Anterior cingulate cortex (tissue), 58 donors: ENCODE results near the gene IL1A.

Experiments used
- DNase-seq, 58 donors: peaks; one replicate each; lab custom pipeline; 2025; lab: John Stamatoyannopoulos, UW

Gene IL1A

GRCh38 chr2:112819081-112819480 lies 34.8 kb upstream of the IL1A start:
- no peak for DNase-seq

GRCh38 chr2:112818094-112818902 lies 34.0 kb upstream of the IL1A start:
- no peak for DNase-seq

- DNase-seq, result no peak
Measured at GRCh38 chr2:112817082-112817689, 32.9 kb upstream of the IL1A start.

GRCh38 chr2:112814278-112814677 lies 30.0 kb upstream of the IL1A start:
- no peak for DNase-seq

- DNase-seq, result no peak
Measured at GRCh38 chr2:112813280-112813966, 29.1 kb upstream of the IL1A start.

DNA sequence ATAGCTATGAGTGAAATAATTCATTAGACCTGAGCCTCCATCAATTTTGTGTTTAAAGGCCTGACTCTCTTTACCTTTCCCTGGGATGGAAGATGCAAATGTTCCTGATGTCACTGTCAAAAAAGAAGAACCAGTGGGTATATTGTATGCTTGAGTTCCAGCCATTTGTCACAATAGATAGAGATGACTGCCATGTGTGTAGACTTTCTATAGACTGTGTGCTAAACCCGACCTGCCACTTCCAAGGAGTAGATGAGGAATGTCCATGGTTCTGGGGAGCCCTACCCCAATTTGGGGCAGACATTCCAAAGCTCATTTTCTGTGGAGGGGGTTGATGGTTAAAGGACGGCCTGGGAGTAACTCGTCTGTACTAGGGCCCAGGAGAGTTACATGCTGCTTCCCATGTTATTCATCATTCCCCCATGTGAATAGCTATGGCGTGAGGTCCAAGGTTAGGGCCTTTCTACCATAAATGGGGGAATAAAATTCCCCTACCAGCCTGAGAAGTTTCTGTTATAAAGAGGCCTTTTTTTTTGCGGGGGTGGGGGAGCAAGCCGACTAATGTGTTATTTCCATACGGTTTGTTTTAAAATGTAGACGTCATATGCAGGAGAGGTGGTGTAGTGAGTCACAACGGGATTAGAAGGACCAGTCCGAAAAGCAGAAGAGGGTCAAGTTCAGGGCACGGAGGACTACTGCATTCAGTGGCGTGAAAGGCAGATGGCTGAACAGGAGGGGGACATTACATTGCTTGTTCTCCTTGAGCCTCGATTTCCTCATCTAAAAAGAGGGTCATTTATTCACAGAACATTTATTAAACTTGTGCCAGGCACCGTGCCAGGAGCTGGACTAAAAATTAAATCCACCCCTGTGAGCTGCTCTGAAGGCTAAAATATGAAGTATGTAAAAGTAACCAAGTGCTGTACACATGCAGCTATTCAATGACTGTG lies 28.3 kb upstream of the IL1A start:
- DNase-seq, result no peak

DNA sequence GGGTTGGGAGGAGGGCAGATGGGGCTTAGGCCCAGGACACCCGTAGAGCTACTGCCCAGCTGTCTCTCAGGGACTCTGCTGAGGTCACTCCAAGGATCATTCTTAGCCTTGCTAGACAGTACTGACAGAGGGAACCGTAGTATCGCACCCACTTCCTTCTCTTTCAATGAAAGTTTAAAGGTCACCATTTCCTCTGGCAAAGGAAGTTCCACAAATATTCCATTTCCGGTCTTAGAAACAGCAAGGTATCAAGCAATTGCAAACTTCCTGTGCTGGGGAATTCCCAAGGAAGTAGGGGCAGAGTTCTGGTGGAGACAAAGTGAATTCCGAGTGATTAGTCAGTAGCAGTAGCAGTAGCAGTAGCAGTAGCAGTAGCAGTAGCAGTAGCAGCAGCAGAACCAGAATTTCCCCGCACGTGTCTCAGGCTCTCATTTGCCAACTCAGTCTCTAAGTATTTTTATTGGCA lies 27.6 kb upstream of the IL1A start:
- DNase-seq, result no peak

DNA sequence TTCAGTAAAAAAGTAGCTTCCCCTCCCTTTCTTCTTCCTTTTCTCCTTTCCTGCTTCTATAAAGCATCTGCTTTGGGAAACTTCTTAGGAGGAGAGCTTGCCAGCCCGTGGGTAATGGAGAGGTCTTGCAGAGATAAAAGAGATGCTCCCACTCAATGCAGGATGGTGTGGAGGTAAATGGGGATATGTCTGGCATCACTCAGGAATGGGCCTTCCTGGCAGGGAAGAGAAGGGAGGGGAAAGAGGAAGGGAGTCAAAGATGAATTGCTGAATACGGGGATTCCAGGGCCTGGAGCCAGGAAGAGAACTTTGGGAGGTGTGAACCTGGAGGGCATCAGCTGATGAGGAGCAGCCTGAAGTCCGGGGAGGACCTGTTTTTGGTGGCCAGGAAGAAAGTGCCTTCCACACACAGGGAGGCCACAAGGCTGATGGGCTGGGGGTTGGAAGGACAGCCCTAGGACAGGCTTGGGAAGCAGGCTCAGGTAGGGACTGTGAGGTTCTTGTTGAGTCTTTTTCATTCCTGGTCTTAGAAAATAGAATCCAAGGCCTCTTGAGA lies 27.1 kb upstream of the IL1A start:
- no peak for DNase-seq

DNA sequence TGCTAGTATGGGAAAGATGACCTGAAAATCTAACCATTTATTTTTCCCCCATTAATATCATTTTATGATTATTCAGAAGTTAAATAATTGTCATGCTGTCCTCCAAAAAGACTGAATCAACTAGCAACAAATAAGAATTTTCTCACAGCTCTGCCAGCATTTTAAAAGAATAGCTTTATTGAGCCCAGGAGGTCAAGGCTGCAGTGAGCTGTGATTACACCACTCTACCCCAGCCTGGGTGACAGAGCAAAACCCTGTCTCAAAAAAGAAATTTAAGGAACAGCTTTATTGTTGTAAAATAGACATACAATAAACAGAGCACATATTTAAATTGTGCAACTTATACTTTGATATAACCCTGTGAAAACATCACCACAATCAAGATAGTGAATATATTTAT lies 24.8 kb upstream of the IL1A start:
- DNase-seq, result no peak

GRCh38 chr2:112807233-112807807 lies 23.0 kb upstream of the IL1A start:
- no peak for DNase-seq

DNA sequence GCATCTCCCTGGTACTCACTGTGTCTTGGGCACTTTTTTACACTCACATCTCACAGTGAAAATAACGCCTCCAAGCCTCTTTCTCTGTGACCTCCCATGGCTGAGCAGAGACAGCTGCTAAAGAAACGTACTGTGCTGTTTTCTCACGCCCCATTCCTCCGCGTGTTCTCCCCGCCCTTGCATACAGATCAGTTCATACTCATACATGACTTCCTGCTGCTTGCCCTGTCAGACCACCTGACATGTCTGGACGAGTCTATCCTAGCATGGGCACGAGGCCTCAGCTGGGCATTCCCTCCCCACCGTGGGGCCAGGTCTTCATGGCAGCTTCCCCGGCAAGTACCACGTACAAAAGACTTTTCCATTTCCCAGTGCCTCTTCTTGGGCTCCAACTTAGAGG lies 21.2 kb upstream of the IL1A start:
- DNase-seq, result no peak

- DNase-seq, result no peak
Measured at GRCh38 chr2:112803691-112804521, 19.6 kb upstream of the IL1A start.

GRCh38 chr2:112800881-112801583 lies 16.7 kb upstream of the IL1A start:
- no peak for DNase-seq

GRCh38 chr2:112798979-112799975 lies 15.0 kb upstream of the IL1A start:
- DNase-seq, result no peak

- DNase-seq, result no peak
Measured at GRCh38 chr2:112796486-112796885, 12.2 kb upstream of the IL1A start.

- DNase-seq, result no peak
Measured at GRCh38 chr2:112795774-112796173, 11.5 kb upstream of the IL1A start.

DNA sequence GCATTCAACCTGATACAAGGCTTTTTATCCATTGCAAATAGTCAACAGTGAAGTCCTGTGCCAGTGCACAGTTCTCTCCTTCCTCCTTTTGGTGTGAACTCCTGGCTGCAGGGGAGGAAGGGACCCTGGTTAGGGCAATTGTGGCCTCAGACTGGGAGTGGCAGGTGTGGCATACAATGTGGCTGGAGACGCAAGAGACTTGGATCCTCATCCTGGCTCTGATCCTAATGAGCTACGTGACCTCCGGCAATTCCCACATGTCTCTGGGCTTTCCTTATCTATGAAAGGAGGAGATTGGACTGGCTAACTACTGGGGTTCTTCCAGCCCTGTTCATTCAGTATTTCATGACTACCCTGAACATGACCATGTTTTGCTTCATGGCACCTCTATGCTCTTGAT lies 10.5 kb upstream of the IL1A start:
- DNase-seq, result no peak
